SHP77 (cell line): ENCODE results near the gene SH3PXD2A.
"Not testable (repeated sequence)": the region's sequence is repeated elsewhere in the genome, so short reads cannot be mapped to it uniquely, and the experiment has no call there.

Source experiments
- DNase-seq, 2 experiments: peaks; one replicate each; lab custom pipeline; 2025; lab: John Stamatoyannopoulos, UW

SH3PXD2A gene

DNA sequence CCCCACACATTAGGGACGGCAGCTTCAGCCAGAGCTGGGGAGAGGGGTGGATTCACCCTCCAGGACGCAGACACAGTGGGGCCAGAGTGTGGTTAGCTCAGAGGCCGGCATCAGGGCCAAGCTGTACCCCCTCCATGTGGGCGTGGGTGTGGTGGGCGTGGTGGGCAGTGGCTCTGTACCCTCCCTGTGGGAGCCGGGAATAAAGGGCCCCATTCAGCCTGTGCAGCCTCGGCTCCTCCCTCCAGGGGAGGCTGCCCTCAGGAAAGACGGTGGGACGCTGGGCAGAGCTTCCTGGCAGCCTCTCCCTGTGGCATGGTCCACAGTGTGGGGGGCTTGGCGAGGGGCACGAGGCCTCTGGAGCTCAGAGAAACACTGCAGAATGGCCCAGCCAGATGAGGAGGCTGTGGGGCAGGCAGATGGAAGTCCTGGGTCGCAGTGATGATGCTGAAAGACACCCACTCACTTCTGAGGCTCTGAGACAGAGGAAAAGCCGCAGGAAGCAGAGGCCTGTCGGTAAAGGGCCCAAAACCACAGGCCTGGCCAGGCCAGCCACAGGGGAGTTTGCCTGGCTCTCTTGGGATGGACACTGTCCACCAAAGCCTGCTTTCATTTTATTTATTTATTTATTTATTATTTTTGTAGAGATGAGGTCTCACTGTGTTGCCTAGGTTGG is 108.0 kb downstream of the SH3PXD2A start:
- DNase-seq, result no peak

DNA sequence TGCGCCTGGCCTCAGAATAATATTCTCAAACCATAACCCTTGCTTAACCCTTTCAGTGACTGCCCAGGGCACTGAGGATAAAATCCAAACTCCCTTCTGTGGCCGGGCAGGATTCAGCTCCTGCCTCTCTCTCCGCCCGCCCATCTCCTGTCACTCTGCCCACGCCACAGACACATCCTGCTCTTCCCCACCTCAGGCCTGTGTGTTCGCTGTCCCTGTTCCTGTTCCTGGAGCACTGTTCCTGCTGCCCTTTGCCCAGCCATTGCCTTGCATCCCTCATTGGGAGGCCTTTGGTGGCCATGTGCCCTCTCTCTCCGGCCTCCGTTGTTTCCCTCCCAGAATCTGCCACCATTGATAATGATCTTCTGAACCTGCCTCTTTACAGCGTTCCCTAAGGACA is 108.8 kb downstream of the SH3PXD2A start:
- DNase-seq, result no peak

DNA sequence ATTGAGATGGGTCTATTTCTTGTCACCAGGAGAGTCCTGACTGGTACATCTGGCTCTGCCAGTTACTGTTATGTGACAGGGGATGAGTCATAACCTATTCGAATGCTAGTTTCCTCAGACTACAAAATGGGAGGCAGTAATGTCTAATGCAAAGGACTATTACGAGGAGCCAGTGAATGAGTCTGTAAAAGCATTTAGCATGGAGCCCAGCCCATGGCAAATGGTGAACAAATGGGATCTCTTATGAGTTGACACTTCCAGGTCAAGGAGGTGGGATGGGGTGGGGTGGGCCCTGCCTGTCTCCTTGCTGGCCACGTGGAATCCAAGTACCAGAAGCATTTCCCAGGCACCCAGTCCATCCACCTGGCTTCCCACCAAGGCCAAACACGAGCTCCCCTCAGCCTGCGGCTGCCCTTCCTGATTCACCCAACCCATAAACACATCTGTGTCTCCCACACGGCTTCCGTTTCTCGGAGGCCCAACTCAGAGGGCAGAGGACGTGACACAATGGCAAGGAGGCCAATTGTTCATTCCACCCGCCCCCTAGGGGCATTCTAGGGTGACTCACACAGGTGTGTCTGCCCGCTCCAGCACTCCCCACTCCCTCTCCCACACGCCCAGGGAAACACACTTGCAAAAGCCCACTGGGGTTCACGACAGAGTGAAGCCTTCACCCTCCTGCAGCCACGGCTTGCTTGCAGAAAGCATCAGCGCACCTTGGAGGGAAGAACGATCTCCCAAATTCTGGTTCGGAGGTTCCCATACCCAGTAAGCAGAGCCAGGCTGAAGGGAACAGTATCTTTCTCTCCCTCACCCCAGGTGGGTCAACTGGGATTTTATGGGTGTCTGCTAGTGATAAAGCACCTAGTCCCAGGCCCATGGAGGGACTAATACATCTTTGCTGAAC is 109.8 kb downstream of the SH3PXD2A start:
- DNase-seq, result no peak

DNA sequence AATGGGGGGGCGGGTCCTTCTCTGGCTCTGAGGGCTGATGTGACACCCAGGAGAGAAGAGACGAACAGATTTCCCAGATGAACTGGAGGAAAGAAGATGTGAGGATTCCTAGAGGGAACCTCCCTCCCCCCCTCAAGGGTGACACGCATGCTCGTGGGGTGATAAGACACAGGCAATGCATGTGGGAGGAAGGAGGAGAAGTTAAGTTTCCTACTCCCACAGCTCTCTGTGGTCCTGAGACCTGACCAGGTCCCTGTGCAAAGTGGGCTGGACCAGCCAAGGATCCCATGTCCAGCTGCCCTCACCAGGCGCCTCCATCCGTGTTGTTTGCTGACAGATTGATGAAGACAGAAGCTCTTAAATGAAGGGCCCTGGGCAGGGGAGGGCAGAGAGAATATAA is 112.6 kb downstream of the SH3PXD2A start:
- no peak for DNase-seq

DNA sequence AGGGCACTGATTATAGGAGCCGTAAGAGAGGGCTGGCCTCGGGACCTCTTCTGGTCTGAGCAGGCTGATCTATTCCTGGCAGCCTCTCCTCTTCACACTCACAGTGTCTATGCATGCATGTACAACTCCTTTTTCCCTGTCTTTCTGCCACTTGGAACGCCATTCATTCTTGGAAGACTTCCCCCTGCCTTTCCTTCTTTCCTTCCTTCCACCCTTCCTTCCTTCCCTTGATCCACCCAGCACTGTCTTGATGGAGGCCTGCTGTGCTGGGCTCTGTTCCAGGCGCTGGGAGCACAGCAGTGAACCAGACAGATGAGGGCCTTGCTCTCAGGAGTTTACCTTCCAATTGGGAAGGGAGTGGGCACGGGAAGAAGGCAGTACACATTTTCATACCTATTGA is 114.8 kb downstream of the SH3PXD2A start:
- DNase-seq, result no peak

DNA sequence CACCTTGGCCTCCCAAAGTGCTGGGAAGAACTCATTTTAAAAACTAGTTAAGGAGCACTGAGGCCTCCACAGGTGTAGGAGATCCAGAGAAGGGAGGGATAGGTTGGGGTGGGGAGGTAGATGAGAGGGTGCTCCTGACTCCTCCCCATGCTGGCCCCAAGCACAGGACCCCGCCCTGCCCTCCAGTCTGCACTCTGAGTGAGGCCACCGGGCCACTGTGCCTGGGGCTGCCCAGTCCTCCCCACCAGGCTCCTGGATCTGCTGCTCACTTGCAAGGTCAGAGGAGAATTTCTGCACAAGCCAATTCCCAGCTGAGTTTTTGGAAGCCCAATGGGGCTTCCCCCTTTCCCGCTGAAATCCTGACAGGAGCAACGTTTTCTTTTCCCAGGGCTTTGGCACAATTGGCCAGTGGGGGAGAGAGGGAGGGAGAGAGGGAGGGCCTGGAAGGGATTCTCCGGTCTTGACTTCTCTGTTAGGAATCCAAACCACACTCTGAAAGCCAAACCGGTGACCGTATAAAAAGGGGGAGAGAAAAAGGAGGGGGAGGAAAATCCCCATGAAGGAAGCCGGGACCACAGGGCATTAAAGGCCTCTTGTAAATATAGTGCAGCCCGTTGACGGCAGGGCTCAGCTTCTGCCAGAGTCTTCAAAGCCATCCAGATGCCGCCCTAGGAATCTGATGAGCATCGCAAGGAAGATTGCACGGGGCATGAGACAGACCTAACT is 116.2 kb downstream of the SH3PXD2A start:
- no peak for DNase-seq

DNA sequence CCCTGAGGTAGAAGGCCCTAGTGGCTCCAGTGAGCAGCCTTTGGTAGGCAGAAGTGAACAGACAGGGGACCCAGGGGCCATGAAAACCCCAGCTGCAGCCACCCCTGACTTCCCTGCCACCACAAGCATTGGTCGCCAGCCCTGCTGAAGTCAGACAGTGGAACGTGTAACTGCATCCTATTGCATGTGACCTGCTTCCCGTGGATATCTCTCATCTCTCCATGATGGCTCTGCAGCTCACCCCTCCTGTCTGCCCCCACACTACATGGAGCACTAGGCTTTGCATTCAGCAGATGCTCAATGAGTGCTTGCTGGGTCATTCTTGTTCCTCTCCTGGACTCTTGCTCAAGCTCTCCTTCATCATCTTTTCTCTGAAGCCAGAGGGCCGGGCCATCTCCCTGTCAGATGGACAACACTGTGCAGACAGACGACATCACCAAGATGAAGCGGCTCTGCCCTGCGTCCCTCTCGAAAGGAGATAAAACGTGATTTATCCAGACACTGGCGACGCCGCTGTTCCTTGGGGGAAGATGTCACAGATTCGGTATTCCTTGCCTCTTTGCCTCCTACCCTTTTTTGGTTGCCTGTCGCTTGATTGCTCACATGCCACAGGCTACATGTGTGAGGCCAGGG is 117.5 kb downstream of the SH3PXD2A start:
- DNase-seq, result no peak

DNA sequence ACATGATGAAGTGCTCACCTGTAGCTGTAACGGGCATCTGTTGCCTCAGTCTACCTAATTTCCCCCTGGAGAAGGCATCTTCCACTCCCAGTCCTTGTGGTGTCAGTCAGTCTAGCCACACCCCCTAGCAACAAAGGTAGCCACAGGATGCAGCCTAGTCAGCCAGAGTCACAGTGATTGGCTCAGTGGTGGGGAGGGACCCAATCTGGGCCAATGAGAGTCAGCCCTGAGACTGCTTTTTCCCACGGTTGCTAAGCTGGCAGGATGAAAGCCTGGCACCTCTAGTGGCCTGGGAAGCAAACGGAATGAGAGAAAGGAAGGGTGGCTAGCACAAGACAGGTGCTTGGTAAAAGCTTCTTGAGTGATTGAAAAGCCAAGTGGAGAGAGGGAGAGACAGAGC is 118.6 kb downstream of the SH3PXD2A start:
- peak; percentile 64 to 73 for DNase-seq

DNA sequence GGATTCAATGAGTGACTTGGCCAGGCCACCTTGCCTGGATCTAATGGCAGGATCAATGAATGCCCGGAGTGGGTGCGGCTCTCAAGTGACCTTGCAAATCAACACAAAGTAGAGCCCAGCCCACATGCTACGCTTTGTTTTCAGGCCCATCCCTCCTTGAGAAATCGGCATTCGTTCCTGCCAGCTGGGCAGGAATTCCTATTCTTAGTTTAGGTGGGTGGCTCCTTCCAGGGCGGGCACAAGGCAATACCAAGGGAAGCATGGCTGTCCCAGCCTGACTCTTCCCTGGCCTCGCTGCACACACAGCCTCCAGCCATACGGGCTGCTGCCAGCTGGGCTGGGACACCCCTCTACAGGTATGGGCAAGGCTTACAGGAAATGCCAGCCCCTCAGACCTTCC is 119.3 kb downstream of the SH3PXD2A start:
- DNase-seq, result no peak

DNA sequence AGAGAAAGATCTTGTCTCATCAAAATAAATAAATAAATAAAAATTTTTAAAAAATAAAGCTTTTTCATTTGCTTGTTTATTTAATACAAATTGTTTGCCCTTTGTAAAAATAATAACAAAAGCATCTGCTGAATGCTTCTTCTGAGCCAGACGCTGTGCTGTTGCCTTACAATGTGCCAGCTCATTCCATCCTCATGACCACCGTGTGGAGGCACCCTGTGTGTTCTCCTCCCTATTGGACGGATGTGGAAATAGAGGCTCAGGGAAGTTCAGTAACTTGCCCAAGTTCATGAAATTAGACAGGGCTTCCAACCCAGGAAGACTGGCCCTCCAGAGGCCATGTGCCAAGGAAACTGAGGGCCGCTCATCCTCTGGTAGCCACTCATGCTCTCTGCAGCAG is 120.6 kb downstream of the SH3PXD2A start:
- DNase-seq, result no peak

DNA sequence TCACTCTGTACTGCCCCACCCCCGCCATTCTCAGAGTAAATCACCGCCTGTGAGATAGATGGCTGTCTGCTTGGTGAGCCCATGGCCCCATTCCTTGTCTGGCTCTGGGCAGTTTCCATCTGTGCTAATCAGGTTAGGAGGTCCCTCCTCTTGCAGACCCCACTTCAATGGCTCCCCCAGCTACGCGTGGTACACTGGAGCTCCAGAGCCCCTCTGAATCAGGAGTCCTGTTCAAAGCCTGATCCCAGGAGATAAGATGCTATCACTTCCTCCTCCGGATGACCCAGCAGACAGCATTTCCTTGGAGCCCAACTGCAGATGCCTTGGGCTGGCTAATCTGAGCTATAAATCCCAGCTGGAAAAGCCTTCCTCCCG is 122.3 kb downstream of the SH3PXD2A start:
- no peak for DNase-seq

DNA sequence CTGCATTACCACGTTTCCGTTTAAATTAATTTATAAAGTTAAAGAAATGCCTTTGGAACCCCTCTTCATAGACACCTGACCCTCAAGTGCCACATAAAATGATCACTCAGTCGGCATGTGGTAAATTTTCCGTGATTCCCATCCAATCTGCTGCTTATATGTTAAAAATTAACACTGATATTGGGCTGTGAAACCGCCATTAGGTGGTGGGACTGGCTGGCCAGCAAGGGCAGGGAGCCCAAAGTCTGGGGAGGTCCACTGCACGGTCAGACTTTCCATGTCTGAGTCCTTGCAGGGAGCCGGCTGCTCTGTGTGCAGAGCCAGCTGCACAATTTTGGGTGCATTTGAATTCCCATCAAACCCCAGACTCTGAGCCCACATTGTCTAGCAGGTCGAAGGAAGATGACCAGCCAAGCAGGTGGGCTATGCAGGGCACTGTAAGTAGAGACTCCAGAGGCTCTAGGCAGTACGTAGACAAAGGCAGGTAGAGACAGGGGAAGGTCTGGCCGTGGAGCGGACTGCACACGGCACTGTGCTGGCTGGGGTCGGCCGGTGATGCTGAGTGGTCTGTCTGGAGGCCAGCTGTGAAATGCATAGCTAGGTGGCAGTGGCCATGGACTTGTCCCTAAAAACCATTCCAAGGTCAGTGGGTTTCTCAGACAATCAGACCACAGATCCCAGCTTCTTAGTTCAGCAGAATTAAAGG is 122.9 kb downstream of the SH3PXD2A start:
- DNase-seq, result no peak

DNA sequence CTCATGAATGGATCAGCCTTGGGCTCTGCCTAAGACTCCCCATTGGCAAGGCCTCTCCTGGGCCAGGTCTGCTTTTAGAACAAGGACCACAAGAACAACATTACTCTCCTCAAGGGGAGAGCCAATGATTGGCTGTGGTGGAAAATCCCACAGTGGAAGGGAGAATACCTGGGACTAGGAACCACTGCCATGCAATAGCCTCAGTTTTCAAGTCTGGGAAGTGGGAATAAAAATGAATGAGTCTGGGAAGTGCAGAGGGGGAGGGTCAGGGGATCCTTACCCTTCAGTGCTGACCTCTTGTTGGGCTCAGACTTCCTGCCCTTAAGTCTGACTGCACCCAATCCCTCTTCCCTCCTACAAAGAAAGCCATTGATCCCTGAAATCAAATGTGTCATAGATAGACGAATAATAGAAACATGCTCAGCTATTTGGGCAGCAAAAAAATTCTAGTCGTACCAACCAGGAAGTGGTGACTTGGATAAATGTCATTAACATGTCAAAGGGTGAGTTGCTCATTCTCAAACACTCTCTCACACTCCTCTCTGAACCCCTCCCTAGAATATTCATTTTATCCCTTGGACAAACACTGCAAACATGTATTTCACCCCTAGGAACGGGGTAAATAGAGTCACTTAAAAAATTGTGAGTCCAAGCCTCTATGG is 123.6 kb downstream of the SH3PXD2A start:
- DNase-seq, result no peak

DNA sequence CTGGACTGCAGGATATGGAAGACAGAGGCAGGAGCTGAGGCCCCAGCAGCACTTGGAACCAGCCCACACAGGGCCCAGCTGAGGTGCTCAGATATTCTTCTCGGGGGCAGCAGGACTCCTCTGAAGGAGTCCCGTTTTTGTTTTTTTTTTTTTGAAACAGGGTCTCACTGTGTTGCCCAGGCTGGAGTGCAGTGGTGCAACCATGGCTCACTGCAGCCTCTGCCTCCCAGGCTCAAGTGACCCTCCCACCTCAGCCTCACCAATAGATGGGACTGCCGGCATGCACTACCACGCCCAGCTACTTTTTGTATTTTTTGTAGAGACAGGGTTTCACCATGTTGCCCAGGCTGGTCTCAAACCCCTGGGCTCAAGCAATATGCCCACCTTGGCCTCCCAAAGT is 124.3 kb downstream of the SH3PXD2A start:
- not testable (repeated sequence) for DNase-seq

DNA sequence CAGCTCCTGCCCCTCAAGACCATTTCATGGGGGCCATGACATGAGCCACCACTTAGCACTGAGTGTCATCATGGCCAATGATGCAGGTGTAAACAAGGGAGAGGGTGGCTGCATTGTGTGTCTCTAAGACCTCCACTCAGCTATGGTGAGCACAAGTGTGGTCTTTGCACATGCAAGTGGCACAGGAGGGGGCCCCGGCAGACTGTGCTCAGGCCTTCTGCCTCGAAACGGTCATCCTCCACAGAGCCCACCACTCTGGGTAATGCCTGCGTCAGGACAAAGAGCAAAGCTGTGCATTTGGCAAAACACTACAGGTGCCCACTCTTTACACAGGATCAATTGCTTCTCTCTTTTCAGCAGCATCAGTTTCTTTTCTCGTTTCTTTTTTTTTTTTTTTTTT is 125.5 kb downstream of the SH3PXD2A start:
- no peak for DNase-seq

DNA sequence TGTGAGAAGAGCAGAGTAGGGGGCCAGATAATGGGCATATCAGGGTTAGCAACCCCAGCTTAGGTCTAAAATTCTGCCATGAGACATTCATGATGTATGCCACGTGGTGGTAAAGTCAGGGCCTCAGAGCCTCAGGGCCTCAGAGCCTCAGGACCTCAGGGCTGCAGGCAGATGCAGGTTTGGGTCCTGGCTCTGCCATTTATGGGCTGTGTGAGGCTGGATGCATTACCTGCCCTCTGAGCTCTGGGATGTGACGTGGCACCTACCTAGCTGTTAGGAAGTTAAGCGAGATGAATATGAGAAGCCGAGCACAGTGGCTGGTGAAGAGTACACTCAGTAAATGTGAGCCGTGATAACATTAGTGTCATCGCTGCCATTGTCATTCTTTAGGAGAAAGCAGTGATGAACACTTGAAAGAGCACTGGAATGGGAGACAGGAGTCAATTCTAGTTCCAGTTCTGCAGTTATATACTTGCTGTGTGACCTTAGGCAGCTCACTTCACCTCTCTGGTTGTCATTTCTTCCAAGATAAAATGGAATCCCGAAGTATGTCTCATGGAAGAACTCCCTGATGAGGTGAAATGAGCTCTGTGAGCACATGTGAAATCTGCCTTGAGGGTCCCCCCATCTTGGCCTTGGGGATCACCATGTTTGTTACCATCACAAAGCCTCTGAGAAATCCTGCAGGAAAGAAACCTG is 127.2 kb downstream of the SH3PXD2A start:
- no peak for DNase-seq

DNA sequence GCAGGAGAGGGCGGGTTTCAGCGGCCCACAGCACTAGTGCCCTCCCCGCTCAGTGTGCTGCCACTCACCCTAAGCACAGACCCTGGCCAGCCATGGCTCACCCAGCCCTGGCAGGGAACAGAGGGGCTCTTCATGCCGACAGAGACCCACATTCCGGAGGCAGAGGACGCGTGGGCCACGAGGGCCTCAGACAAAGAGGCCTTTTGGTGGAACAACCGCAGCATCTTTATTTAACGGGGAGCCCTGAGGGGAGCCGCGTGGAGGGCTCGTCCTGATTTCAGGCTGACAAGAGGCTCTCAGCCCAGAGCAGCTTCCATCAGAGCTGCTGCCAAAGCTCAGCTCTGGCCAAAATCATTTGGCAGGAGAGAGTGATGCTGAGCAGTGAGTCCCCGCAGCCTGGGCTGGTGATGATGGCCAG is 127.8 kb downstream of the SH3PXD2A start:
- no peak for DNase-seq

DNA sequence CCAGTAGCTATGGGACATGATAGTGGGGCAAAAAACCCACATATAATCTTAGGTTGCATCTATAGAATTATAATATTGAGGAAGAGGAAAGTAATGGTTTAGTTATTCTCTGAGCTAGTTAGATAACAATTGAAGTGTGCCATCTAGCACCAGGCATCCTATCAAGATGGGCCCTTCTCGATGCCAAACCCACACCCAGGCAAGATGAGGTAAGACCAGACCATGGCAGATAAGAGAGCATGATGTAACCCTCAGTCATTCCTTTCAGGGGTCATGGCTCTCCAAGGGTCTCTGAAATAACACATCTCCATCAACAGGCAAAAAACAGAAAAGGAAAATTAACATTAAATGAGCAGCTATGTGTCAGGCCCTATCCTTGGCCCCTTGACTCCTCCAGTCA is 128.7 kb downstream of the SH3PXD2A start:
- DNase-seq, result no peak

DNA sequence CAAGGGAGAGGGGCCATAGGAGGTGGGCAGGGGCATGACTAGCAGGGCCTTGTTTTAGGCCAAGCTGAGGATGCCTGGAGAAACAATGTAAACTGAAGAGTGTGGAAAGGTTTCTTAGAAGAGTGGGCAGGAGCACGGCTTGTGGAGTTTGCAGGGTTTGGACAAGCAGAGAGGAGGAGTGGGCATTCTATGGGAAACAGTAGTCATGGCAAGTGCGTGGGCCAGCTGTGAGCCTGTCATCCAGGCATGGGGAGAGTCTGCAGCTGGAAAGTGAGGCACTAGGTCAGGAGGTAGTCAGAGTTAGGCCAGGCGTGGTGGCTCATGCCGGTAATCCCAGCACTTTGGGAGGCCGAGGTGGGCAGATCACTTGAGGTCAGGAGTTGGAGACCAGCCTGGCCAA is 130.1 kb downstream of the SH3PXD2A start:
- no peak for DNase-seq

DNA sequence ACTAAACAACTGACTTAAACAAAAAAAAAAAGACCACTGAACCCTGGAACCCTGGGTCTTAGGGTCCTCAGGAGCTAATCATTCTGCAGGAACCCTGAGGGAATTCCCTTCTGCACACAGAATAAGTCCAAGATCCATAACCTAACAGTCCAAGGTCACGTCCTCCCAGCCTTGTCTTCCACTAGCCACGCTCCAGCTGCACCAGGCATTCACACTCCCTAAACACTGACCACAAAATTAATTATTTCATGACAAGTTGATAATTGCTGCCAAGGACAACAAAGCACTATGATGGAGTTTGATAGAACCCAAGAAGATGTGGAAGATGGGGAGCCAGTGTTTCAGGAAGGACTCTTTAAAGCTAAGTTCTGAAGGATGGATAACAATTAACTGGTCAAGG is 130.6 kb downstream of the SH3PXD2A start:
- no peak for DNase-seq

DNA sequence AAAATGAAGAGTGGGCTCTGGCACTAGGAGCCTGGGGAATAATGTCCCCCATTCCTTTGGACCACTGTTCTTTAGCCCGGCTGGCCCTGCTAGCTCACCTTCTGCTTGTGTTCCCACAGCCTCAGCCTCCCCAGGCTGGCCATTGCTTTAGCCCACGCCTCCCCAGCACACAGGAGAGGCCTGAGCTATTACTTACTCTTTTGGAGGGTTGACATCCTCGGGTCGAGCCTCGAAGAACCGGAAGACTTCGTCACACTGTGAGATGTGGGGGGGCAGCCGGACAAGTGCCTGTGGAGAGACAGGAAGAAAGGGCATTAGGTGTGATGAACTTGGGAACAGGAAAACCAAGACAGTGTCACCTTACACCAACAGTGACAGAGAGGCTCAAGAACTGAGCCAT is 131.3 kb downstream of the SH3PXD2A start:
- DNase-seq, result no peak
